Measurements from ENCODE around the gene KDM4C. TPM values are rescaled to one million over a fixed set of nuclear protein-coding genes. Genes with fewer than 3 reads are reported as not detected.

The KDM4C gene
- total RNA-seq, 1 donor from 2014 or later = 16.5 TPM

DNA sequence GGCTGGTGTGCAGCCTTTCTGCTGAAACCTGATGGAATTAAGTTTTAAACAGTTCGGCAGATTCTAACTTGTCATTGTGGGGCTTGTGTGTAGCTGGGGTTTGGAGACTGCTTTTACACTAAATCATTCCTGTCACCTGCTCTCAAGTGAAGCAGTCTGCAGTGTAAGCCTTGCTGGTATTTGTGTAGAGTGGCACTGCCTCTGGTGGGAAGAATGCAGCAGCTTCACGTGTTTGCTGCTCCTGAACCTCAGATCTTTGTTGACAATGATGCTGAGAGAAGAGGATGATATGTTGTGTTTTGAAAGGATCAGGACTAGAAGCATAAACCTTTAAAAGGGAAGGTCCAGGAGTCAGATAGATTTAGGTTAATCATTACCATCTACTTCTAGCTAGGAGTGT is 88.1 kb downstream of the KDM4C start:
- Mint-ChIP-seq H3K4me3 (no peak overlapping the region), H3K27me3 (no peaks in the 10 kb centered on the region), H3K36me3 (peaks cover 8% of the 10 kb centered on the region), H3K27ac (peak overlapping the region; percentile 56), H3K4me1 (ENCODE audit: unreplicated experiment) (peaks cover 8% of the 10 kb centered on the region), H3K9me3 (no peaks in the 10 kb centered on the region)
- peak; percentile 65 for TF ChIP-seq CTCF (conservative IDR thresholded peaks at IDR 0.05)
- no peak for DNase-seq (ENCODE audit: extremely low spot score, unreplicated experiment)

- no peak overlapping the region for H3K27ac Mint-ChIP-seq
These were observed 94.6 kb downstream of the KDM4C start for GRCh38 chr9:6852243-6852963.

DNA sequence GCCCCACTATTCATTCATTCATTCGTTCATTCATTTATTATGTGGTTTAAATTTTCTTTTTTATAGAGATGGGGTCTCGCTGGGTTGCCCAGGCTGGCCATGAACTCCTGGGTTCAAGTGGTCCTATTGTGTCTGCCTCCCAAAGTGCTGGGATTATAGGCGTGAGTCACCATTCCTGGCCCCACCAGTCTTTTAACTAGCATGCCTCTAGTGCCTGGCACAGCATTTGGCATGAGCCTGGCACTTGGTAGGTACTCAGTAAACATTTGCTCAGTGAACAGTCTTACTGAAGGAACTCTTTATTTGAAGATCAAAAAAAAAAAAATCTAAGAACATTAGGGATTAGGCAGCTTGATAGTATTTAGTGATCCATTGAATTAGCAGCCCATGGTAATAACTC is 98.1 kb downstream of the KDM4C start:
- no peaks in the 10 kb centered on the region for H3K9me3 Mint-ChIP-seq
- H3K27ac Mint-ChIP-seq = no peak overlapping the region
- no peak overlapping the region for H3K4me3 Mint-ChIP-seq
- peaks cover 7% of the 10 kb centered on the region for H3K36me3 Mint-ChIP-seq
- DNase-seq (ENCODE audit: extremely low spot score, unreplicated experiment) = no peak
- H3K4me1 Mint-ChIP-seq (ENCODE audit: unreplicated experiment) = no peaks in the 10 kb centered on the region
- TF ChIP-seq CTCF (conservative IDR thresholded peaks at IDR 0.05) = no peak
- no peaks in the 10 kb centered on the region for H3K27me3 Mint-ChIP-seq

More at GRCh38 chr9:6852243-6852963, 94.6 kb downstream of the KDM4C start:
- no peak for DNase-seq (ENCODE audit: extremely low spot score, unreplicated experiment)
- no peak overlapping the region for H3K4me3 Mint-ChIP-seq
- H3K36me3 Mint-ChIP-seq = peaks cover 12% of the 10 kb centered on the region
- H3K4me1 Mint-ChIP-seq (ENCODE audit: unreplicated experiment) = no peaks in the 10 kb centered on the region
- TF ChIP-seq CTCF (conservative IDR thresholded peaks at IDR 0.05) = no peak
- H3K9me3 Mint-ChIP-seq = no peaks in the 10 kb centered on the region
- no peaks in the 10 kb centered on the region for H3K27me3 Mint-ChIP-seq

- H3K36me3 Mint-ChIP-seq = peaks cover 9% of the 10 kb centered on the region
- no peak overlapping the region for H3K27ac Mint-ChIP-seq
- H3K4me3 Mint-ChIP-seq = no peak overlapping the region
- H3K9me3 Mint-ChIP-seq = peaks cover 6% of the 10 kb centered on the region
- no peaks in the 10 kb centered on the region for H3K27me3 Mint-ChIP-seq
- no peak for TF ChIP-seq CTCF (conservative IDR thresholded peaks at IDR 0.05)
- no peak for DNase-seq (ENCODE audit: extremely low spot score, unreplicated experiment)
- H3K4me1 Mint-ChIP-seq (ENCODE audit: unreplicated experiment) = peaks cover 3% of the 10 kb centered on the region
These were observed 106.3 kb downstream of the KDM4C start for GRCh38 chr9:6864102-6864501.

- H3K9me3 Mint-ChIP-seq = peaks cover 6% of the 10 kb centered on the region
- H3K27me3 Mint-ChIP-seq = no peaks in the 10 kb centered on the region
- no peak for TF ChIP-seq CTCF (conservative IDR thresholded peaks at IDR 0.05)
- peaks cover 9% of the 10 kb centered on the region for H3K36me3 Mint-ChIP-seq
- H3K4me1 Mint-ChIP-seq (ENCODE audit: unreplicated experiment) = peaks cover 10% of the 10 kb centered on the region
- no peak for DNase-seq (ENCODE audit: extremely low spot score, unreplicated experiment)
- no peak overlapping the region for H3K27ac Mint-ChIP-seq
- H3K4me3 Mint-ChIP-seq = no peak overlapping the region
These were observed 111.5 kb downstream of the KDM4C start for GRCh38 chr9:6869081-6869948.
